ENCODE measurements around the gene MYO3B.

- TF ChIP-seq CTCF (IDR thresholded peaks at IDR 0.05) (no peak), POLR2A (IDR thresholded peaks at IDR 0.05) (no peak)
Observed at GRCh38 chr2:170320948-170321347, 143.0 kb downstream of the MYO3B start.
